ENCODE data around the gene C2orf68. TPM values are rescaled to one million over a fixed set of nuclear protein-coding genes. Genes with fewer than 3 reads are reported as not detected.
"Not testable (repeated sequence)": the region's sequence is repeated elsewhere in the genome, so short reads cannot be mapped to it uniquely, and the experiment has no call there.

Gene C2orf68
- total RNA-seq, 1 experiment from 2014 or later: 34.3 TPM

DNA sequence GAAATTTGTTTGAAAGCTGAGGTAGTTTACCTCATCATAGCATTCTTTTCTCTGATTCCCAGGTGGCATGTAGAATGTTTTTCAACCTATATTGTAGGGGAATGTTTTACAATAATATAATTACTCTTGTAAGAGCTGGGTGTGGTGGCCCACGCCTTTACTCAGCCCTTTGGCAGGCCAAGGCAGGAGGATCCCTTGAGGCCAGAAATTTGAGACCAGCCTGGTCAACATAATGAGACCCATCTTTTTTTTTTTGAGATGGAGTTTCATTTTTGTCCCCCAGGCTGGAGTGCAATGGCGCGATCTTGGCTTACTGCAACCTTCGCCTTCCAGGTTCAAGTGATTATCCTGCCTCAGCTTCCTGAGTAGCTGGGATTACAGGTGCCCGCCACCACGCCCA is 7.8 kb upstream of the C2orf68 start:
- CTCF ChIA-PET: interaction anchor here (0.6 to 6.4 kb wide), 5 partner anchors 13 to 228 kb away, joined by 3 to 47 read pairs (median 3); no protein-coding TSS in a partner anchor
- no TSS peak for BruUV-seq (replicated peaks)
- no peaks in the 10 kb centered on the region for H3K27me3 Mint-ChIP-seq (ENCODE audit: insufficient read depth, unreplicated experiment)
- no peaks in the 10 kb centered on the region for H3K9me3 Mint-ChIP-seq (ENCODE audit: unreplicated experiment)
- H3K4me3 Mint-ChIP-seq (ENCODE audit: unreplicated experiment): no peak overlapping the region
- no peak overlapping the region for H3K27ac Mint-ChIP-seq (ENCODE audit: low read depth, unreplicated experiment)
- H3K36me3 Mint-ChIP-seq (ENCODE audit: insufficient read depth, unreplicated experiment): peaks cover 66% of the 10 kb centered on the region
- POLR2A ChIA-PET: interaction anchor here (0.6 to 3.2 kb wide), 4 partner anchors 10 to 42 kb away, joined by 3 to 15 read pairs (median 6); partner anchors contain the start of genes RNF181, TMEM150A and VAMP8
- H3K4me1 Mint-ChIP-seq (ENCODE audit: insufficient read depth, unreplicated experiment): peaks cover 9% of the 10 kb centered on the region
- no peak for DNase-seq (ENCODE audit: unreplicated experiment)
- TF ChIP-seq CTCF (IDR thresholded peaks at IDR 0.05; ENCODE audit: unreplicated experiment): no peak
- intact Hi-C loops (cut with micrococcal nuclease): no loop called here

DNA sequence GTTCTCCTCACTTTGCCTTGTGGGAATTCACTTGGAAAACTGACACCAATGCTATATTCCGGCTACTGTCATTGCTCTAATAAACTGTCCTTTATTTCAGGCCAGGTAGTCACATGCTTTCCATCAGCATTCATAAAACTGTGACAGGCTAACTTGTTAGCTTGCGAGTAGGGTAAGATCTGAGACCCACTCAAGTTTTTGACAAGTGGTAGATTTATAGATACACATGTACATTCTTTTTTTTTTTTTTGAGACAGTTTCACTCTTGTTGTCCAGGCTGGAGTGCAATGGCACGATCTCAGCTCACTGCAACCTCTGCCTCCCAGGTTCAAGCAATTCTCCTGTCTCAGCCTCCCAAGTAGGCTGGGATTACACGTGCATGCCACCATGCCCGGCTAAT is 5.9 kb upstream of the C2orf68 start:
- DNase-seq (ENCODE audit: unreplicated experiment); BruUV-seq (replicated peaks); H3K27me3 Mint-ChIP-seq (ENCODE audit: insufficient read depth, unreplicated experiment); intact Hi-C loops (cut with micrococcal nuclease); H3K4me1 Mint-ChIP-seq (ENCODE audit: insufficient read depth, unreplicated experiment); H3K9me3 Mint-ChIP-seq (ENCODE audit: unreplicated experiment): not testable (repeated sequence)
- POLR2A ChIA-PET: interaction anchor here (2.1 to 4.3 kb wide), 3 partner anchors 13 to 40 kb away, joined by 6 to 34 read pairs (median 23); partner anchors contain the start of genes RNF181 and VAMP8
- CTCF ChIA-PET: interaction anchor here (0.6 to 1.7 kb wide), 4 partner anchors 18 to 196 kb away, joined by 3 to 6 read pairs (median 6); no protein-coding TSS in a partner anchor
- peak overlapping the region; percentile 88 for H3K4me3 Mint-ChIP-seq (ENCODE audit: unreplicated experiment)
- peaks cover 48% of the 10 kb centered on the region for H3K36me3 Mint-ChIP-seq (ENCODE audit: insufficient read depth, unreplicated experiment)
- peak overlapping the region; percentile 46 for H3K27ac Mint-ChIP-seq (ENCODE audit: low read depth, unreplicated experiment)

DNA sequence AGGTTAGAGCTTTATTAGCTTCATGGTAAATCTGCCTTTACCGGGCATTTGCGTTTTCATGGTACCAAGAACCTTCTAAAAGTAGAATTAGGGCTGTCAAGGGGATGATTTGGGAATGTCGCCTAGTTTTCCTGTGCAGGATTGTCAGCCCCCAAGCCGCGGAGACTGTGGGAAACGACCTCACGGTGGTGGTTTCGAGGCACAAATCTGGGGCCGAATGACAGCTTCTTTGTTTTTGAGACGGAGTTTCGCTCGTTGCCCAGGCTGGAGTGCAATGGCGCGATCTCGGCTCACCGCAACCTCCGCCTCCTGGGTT is 3.5 kb upstream of the C2orf68 start:
- POLR2A ChIA-PET: interaction anchor here (0.7 to 4.3 kb wide), 10 partner anchors 11 to 490 kb away, joined by 3 to 34 read pairs (median 4); partner anchors contain the start of genes ELMOD3, POLR1A, RETSAT and RNF181
- CTCF ChIA-PET: interaction anchor here (1.0 to 1.3 kb wide), 2 partner anchors 11 to 55 kb away, joined by 3 to 4 read pairs; no protein-coding TSS in a partner anchor
- H3K4me1 Mint-ChIP-seq (ENCODE audit: insufficient read depth, unreplicated experiment): peaks cover 9% of the 10 kb centered on the region
- no peak for DNase-seq (ENCODE audit: unreplicated experiment)
- intact Hi-C loops (cut with micrococcal nuclease): no loop called here
- peak overlapping the region; percentile 88 for H3K4me3 Mint-ChIP-seq (ENCODE audit: unreplicated experiment)
- no peak for TF ChIP-seq CTCF (IDR thresholded peaks at IDR 0.05; ENCODE audit: unreplicated experiment)
- peaks cover 35% of the 10 kb centered on the region for H3K36me3 Mint-ChIP-seq (ENCODE audit: insufficient read depth, unreplicated experiment)
- no peak overlapping the region for H3K27ac Mint-ChIP-seq (ENCODE audit: low read depth, unreplicated experiment)
- H3K27me3 Mint-ChIP-seq (ENCODE audit: insufficient read depth, unreplicated experiment): no peaks in the 10 kb centered on the region
- no peaks in the 10 kb centered on the region for H3K9me3 Mint-ChIP-seq (ENCODE audit: unreplicated experiment)
- BruUV-seq (replicated peaks): no TSS peak

- H3K27me3 Mint-ChIP-seq (ENCODE audit: insufficient read depth, unreplicated experiment); H3K9me3 Mint-ChIP-seq (ENCODE audit: unreplicated experiment); intact Hi-C loops (cut with micrococcal nuclease); H3K27ac Mint-ChIP-seq (ENCODE audit: low read depth, unreplicated experiment); H3K4me3 Mint-ChIP-seq (ENCODE audit: unreplicated experiment); DNase-seq (ENCODE audit: unreplicated experiment); BruUV-seq (replicated peaks): not testable (repeated sequence)
- peaks cover 13% of the 10 kb centered on the region for H3K4me1 Mint-ChIP-seq (ENCODE audit: insufficient read depth, unreplicated experiment)
- ChIA-PET CTCF (interaction anchor here (1.3 kb wide), 2 partner anchors 10 to 12 kb away, joined by 4 read pairs; partner anchors contain the start of gene TMEM150A), POLR2A (interaction anchor here (1.4 to 4.3 kb wide), 4 partner anchors 10 to 37 kb away, joined by 3 to 34 read pairs (median 18); partner anchors contain the start of genes RNF181 and TMEM150A)
- H3K36me3 Mint-ChIP-seq (ENCODE audit: insufficient read depth, unreplicated experiment): peaks cover 40% of the 10 kb centered on the region
Observed at GRCh38 chr2:85614757-85615156, 2.9 kb upstream of the C2orf68 start.

DNA sequence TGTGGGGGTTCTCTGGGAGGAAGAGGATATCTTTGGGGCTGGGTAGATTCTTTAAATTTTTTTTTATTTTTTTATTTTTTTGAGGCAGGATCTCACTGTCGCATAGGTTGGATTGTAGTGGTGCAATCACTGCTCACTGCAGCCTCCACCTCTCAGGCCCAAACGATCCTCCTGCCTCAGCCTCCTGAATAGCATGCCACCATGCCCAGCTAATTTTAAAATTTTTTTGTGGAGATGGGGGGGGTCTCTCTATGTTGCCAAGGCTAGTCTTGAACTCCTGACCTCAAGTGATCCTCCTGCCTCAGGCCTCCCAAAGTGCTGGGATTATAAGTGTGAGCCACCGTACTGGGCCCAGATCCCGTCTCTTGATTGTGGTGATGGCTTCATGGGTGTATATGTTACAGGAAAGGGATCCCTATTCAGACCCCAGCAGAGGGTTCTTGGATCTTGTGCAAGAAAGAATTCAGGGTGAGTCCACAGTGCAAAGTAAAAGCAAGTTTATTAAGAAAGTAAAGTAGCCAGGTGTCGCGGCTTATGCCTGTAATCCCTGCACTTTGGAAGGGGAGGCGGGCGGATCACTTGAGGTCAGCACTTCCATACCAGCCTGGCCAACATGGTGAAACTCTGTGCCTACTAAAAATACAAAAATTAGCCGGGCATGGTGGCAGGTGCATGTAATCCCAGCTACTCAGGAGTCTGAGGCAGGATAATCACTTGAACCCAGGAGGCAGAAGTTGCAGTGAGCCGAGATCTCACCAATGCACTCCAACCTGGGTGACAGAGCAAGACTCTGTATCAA is 2.0 kb upstream of the C2orf68 start:
- H3K27ac Mint-ChIP-seq (ENCODE audit: low read depth, unreplicated experiment): no peak overlapping the region

More for the DNA sequence above, 2.0 kb upstream of the C2orf68 start:
- ChIA-PET POLR2A (interaction anchor here (1.0 to 4.4 kb wide), 4 partner anchors 12 to 75 kb away, joined by 3 to 34 read pairs (median 20); partner anchors contain the start of genes MAT2A, RNF181, TMEM150A and VAMP8), CTCF (interaction anchor here (1.3 to 1.5 kb wide), 2 partner anchors 11 to 23 kb away, joined by 4 read pairs; partner anchors contain the start of gene TMEM150A)
- Mint-ChIP-seq H3K27me3 (ENCODE audit: insufficient read depth, unreplicated experiment) (no peaks in the 10 kb centered on the region), H3K9me3 (ENCODE audit: unreplicated experiment) (no peaks in the 10 kb centered on the region), H3K36me3 (ENCODE audit: insufficient read depth, unreplicated experiment) (peaks cover 40% of the 10 kb centered on the region), H3K4me3 (ENCODE audit: unreplicated experiment) (no peak overlapping the region), H3K4me1 (ENCODE audit: insufficient read depth, unreplicated experiment) (peaks cover 10% of the 10 kb centered on the region)
- no peak for DNase-seq (ENCODE audit: unreplicated experiment)
- no TSS peak for BruUV-seq (replicated peaks)
- no peak for TF ChIP-seq CTCF (IDR thresholded peaks at IDR 0.05; ENCODE audit: unreplicated experiment)
- intact Hi-C loops (cut with micrococcal nuclease): no loop called here
